Esophagus (tissue), 2 donors: ENCODE measurements around the gene PAX3. TPM values are rescaled to one million over a fixed set of nuclear protein-coding genes. Genes with fewer than 3 reads are reported as not detected.

ENCODE experiments used
- H3K27ac ChIP-seq, 2 donors: one replicate each; pipeline ENCODE4 v1.5.1; 2013; ENCODE audit warnings: low read depth in 2 of 2, mild to moderate bottlenecking in 2 of 2, inconsistent platforms in 1 of 2, low read length in 1 of 2, moderate library complexity in 1 of 2
- H3K27me3 ChIP-seq, 2 donors: one replicate each; pipeline ENCODE4 v1.6.1; 2013; ENCODE audit warnings: low read length in 2 of 2, control low read depth in 1 of 2, mild to moderate bottlenecking in 1 of 2; ENCODE audit not compliant: insufficient read depth in 2 of 2, control insufficient read depth in 1 of 2
- H3K36me3 ChIP-seq, 2 donors: one replicate each; pipeline ENCODE4 v1.6.1; 2013; ENCODE audit warnings: low read length in 1 of 2; ENCODE audit not compliant: control insufficient read depth in 2 of 2, insufficient read depth in 2 of 2
- H3K4me1 ChIP-seq, 2 donors: one replicate each; pipeline ENCODE4 v1.6.1; 2013; ENCODE audit warnings: low read length in 1 of 2; ENCODE audit not compliant: control insufficient read depth in 2 of 2, insufficient read depth in 2 of 2
- H3K4me3 ChIP-seq, 2 donors: one replicate each; pipeline ENCODE4 v1.5.1; 2013; ENCODE audit warnings: low read length in 2 of 2, mild to moderate bottlenecking in 2 of 2, low read depth in 1 of 2, moderate library complexity in 1 of 2
- H3K9me3 ChIP-seq, 2 donors: one replicate each; pipeline ENCODE4 v1.6.1; 2013; ENCODE audit warnings: mild to moderate bottlenecking in 2 of 2, low read depth in 1 of 2, low read length in 1 of 2, moderate library complexity in 1 of 2; ENCODE audit not compliant: control insufficient read depth in 2 of 2, insufficient read depth in 1 of 2
- WGBS, 2 donors: extraction: QIAGEN DNeasy Blood & Tissue Kit; methylation state at CpG; one replicate each; pipeline ENCODE4 v1.1.7; 2013; 5-methylcytosine and 5-hydroxymethylcytosine counted together
- polyA plus RNA-seq, 2 donors: library from polyadenylated mRNA; stranded (reverse); fragments of 200-250 nt; gene quantifications; one replicate each; pipeline ENCODE4 v1.2.3, GENCODE V29; 2013
- donor health status: healthy with polysubstance abuse.
- donor health status: Bipolar disorder and iron deficiency.

Gene PAX3
- polyA plus RNA-seq, 2 donors = not detected

- no peak overlapping the region for H3K27ac ChIP-seq
- H3K27me3 ChIP-seq = no peaks in the 10 kb centered on the region
- WGBS, 2 donors = 64 to 65% methylated on average over 1 of the region's 1 CpG
Observed at GRCh38 chr2:222205136-222205535, 93.7 kb downstream of the PAX3 start.

GRCh38 chr2:222203041-222203440 is 95.8 kb downstream of the PAX3 start:
- H3K4me1 ChIP-seq = no peaks in the 10 kb centered on the region
- H3K27me3 ChIP-seq = no peaks in the 10 kb centered on the region
- 41 to 45% methylated on average over 4 of the region's 4 CpGs for WGBS, 2 donors
- H3K36me3 ChIP-seq = no peaks in the 10 kb centered on the region
- no peaks in the 10 kb centered on the region for H3K9me3 ChIP-seq
- H3K4me3 ChIP-seq = no peak overlapping the region
- H3K27ac ChIP-seq = no peak overlapping the region

More at GRCh38 chr2:222205136-222205535, 93.7 kb downstream of the PAX3 start:
- Histone ChIP-seq H3K36me3 (no peaks in the 10 kb centered on the region), H3K4me1 (no peaks in the 10 kb centered on the region), H3K9me3 (no peaks in the 10 kb centered on the region), H3K4me3 (no peak overlapping the region)

GRCh38 chr2:222196159-222196558 is 102.6 kb downstream of the PAX3 start:
- Histone ChIP-seq H3K9me3 (no peaks in the 10 kb centered on the region), H3K36me3 (no peaks in the 10 kb centered on the region), H3K27ac (no peak overlapping the region), H3K4me3 (no peak overlapping the region), H3K4me1 (no peaks in the 10 kb centered on the region), H3K27me3 (no peaks in the 10 kb centered on the region)
- 75 to 76% methylated on average over 7 of the region's 7 CpGs for WGBS, 2 donors

GRCh38 chr2:222194669-222195068 is 104.1 kb downstream of the PAX3 start:
- Histone ChIP-seq H3K36me3 (no peaks in the 10 kb centered on the region), H3K9me3 (no peaks in the 10 kb centered on the region), H3K27me3 (no peaks in the 10 kb centered on the region), H3K4me1 (no peaks in the 10 kb centered on the region), H3K4me3 (no peak overlapping the region), H3K27ac (no peak overlapping the region)
- WGBS, 2 donors = 64 to 74% methylated on average over 5 of the region's 5 CpGs

- Histone ChIP-seq H3K9me3 (no peaks in the 10 kb centered on the region), H3K27ac (no peak overlapping the region), H3K4me3 (no peak overlapping the region), H3K4me1 (no peaks in the 10 kb centered on the region), H3K36me3 (no peaks in the 10 kb centered on the region), H3K27me3 (peaks cover 0 to 2% of the 10 kb centered on the region in 2 donors)
- WGBS, 2 donors = 46 to 51% methylated on average over 5 of the region's 5 CpGs
Observed at GRCh38 chr2:222193328-222193983, 105.3 kb downstream of the PAX3 start.

GRCh38 chr2:222180619-222181018 is 118.2 kb downstream of the PAX3 start:
- Histone ChIP-seq H3K27ac (no peak overlapping the region), H3K4me3 (no peak overlapping the region), H3K36me3 (no peaks in the 10 kb centered on the region), H3K27me3 (no peaks in the 10 kb centered on the region), H3K4me1 (no peaks in the 10 kb centered on the region), H3K9me3 (no peaks in the 10 kb centered on the region)
- 76 to 78% methylated on average over 1 of the region's 1 CpG for WGBS, 2 donors

- H3K4me3 ChIP-seq = no peak overlapping the region
- H3K36me3 ChIP-seq = no peaks in the 10 kb centered on the region
- no peaks in the 10 kb centered on the region for H3K27me3 ChIP-seq
- no peaks in the 10 kb centered on the region for H3K4me1 ChIP-seq
- H3K27ac ChIP-seq = no peak overlapping the region
- no peaks in the 10 kb centered on the region for H3K9me3 ChIP-seq
Observed at GRCh38 chr2:222179592-222179991, 119.2 kb downstream of the PAX3 start.

GRCh38 chr2:222178450-222178849 is 120.3 kb downstream of the PAX3 start:
- WGBS, 2 donors = 73 to 78% methylated on average over 4 of the region's 4 CpGs
- H3K4me3 ChIP-seq = no peak overlapping the region

GRCh38 chr2:222176890-222177289 is 121.9 kb downstream of the PAX3 start:
- no peaks in the 10 kb centered on the region for H3K27me3 ChIP-seq
- no peaks in the 10 kb centered on the region for H3K4me1 ChIP-seq
- H3K4me3 ChIP-seq = no peak overlapping the region
- 29 to 33% methylated on average over 3 of the region's 3 CpGs for WGBS, 2 donors
- H3K36me3 ChIP-seq = no peaks in the 10 kb centered on the region
- H3K9me3 ChIP-seq = no peaks in the 10 kb centered on the region
- no peak overlapping the region for H3K27ac ChIP-seq

More at GRCh38 chr2:222178450-222178849, 120.3 kb downstream of the PAX3 start:
- Histone ChIP-seq H3K36me3 (no peaks in the 10 kb centered on the region), H3K27ac (no peak overlapping the region), H3K4me1 (no peaks in the 10 kb centered on the region), H3K27me3 (no peaks in the 10 kb centered on the region), H3K9me3 (no peaks in the 10 kb centered on the region)

GRCh38 chr2:222174450-222174849 is 124.3 kb downstream of the PAX3 start:
- Histone ChIP-seq H3K27me3 (no peaks in the 10 kb centered on the region), H3K9me3 (no peaks in the 10 kb centered on the region), H3K27ac (no peak overlapping the region), H3K4me1 (no peaks in the 10 kb centered on the region), H3K4me3 (no peak overlapping the region), H3K36me3 (no peaks in the 10 kb centered on the region)
- 13 to 17% methylated on average over 3 of the region's 3 CpGs for WGBS, 2 donors
